Mucosa of descending colon (tissue), 3 donors: ENCODE measurements around the gene L3MBTL3. TPM values are rescaled to one million over a fixed set of nuclear protein-coding genes. Genes with fewer than 3 reads are reported as not detected.

Experiments used
- ATAC-seq: fragments of 200-7000 bp; cut with Tn5 transposase; one replicate; pipeline ENCODE4 v1.9.1; 2020; ENCODE audit warnings: mild to moderate bottlenecking, moderate library complexity
- DNase-seq, 3 donors: peaks; one replicate each; pipeline ENCODE4 v3.0.0-alpha.2; 2020
- H3K36me3 ChIP-seq: fragments of 200-600 bp; one replicate; pipeline ENCODE4 v1.8.0; 2021; ENCODE audit warnings: low read depth, mild to moderate bottlenecking
- H3K4me1 ChIP-seq: fragments of 200-600 bp; one replicate; pipeline ENCODE4 v1.8.0; 2021; ENCODE audit warnings: low read depth, mild to moderate bottlenecking
- H3K4me3 ChIP-seq: fragments of 200-600 bp; one replicate; pipeline ENCODE4 v1.8.0; 2021; ENCODE audit warnings: mild to moderate bottlenecking
- H3K9me3 ChIP-seq: fragments of 200-600 bp; one replicate; pipeline ENCODE4 v1.8.0; 2021; ENCODE audit warnings: mild to moderate bottlenecking
- CTCF ChIP-seq: fragments of 200-600 bp; IDR thresholded peaks from one replicate; pipeline ENCODE4 v1.8.0; 2022; ENCODE audit warnings: antibody characterized with exemption, mild to moderate bottlenecking
- intact Hi-C, 2 donors: fragments of 100-400 bp; cut with DNase I in 1 of 2; cut with micrococcal nuclease in 1 of 2; formaldehyde crosslinking; loops; one replicate each; pipeline versions ENCODE4 v1.11.0 to v1.11.1; 2022; cut with DNase I, micrococcal nuclease
- total RNA-seq, 3 donors: library from RNA; stranded (reverse); fragmentation: NEBNext Ultra II Directional in 2 of 3; extraction: Animal tissue kit (Norgen Biotek cat#: 25700) in 2 of 3; gene quantifications; one replicate each; pipeline versions ENCODE4 v1.2.1 to v1.2.4, GENCODE V29; 2021 to 2023
- donor health status: DM: no; HTN: no; CAD: no; lungs with moderate emphysema.
- donor health status: DM: no; HTN: no; CAD: no.
- donor health status: DM: no; HTN: yes; CAD: no.

L3MBTL3 gene
- total RNA-seq, 3 donors from 2014 or later, result 9.2 to 13.0 (median 11.1) TPM

GRCh38 chr6:130189531-130190397, 171.4 kb downstream of the L3MBTL3 start:
- ATAC-seq, result no peak
- intact Hi-C loops, result no loop called here
- no peaks in the 10 kb centered on the region for H3K9me3 ChIP-seq
- H3K36me3 ChIP-seq, result no peaks in the 10 kb centered on the region
- H3K4me1 ChIP-seq, result peaks cover 5% of the 10 kb centered on the region
- no peak overlapping the region for H3K4me3 ChIP-seq
- TF ChIP-seq CTCF, result no peak
- DNase-seq, result no peak

Other genes starting within 250 kb of the L3MBTL3 start
- not detected for gene TMEM244, start 157.3 kb upstream of the L3MBTL3 start, total RNA-seq
- gene SAMD3, start 204.4 kb downstream of the L3MBTL3 start, total RNA-seq, result 1 to 10 TPM in 2 of 3 donors, under 1 TPM in 1; 0.90 to 5.4 (median 1.7) TPM